HFF-Myc (cell line): ENCODE data around the gene ARPP21.

Experiments used
- DNase-seq: peaks from one replicate; pipeline ENCODE4 v3.0.0-alpha.2; 2011; ENCODE audit warnings: low read depth; ENCODE audit errors: extremely low read depth
- H3K4me3 ChIP-seq: replicated peaks from 2 replicates; pipeline ENCODE4 v1.5.1; 2011; ENCODE audit warnings: low read depth, mild to moderate bottlenecking, control low read depth, low read length
- CTCF ChIP-seq: IDR thresholded peaks from 2 replicates; pipeline ENCODE4 v1.5.1; 2012; ENCODE audit warnings: mild to moderate bottlenecking, low read depth, low read length, control low read depth; ENCODE audit errors: missing control alignments

The ARPP21 gene

GRCh38 chr3:35674451-35675109, 35.3 kb downstream of the ARPP21 start:
- no peak for DNase-seq
- TF ChIP-seq CTCF: no peak
- no peak overlapping the region for H3K4me3 ChIP-seq

- no peak overlapping the region for H3K4me3 ChIP-seq
Measured at GRCh38 chr3:35675206-35675605, 35.9 kb downstream of the ARPP21 start.

GRCh38 chr3:35675621-35676020, 36.3 kb downstream of the ARPP21 start:
- DNase-seq: no peak
- no peak for TF ChIP-seq CTCF
- H3K4me3 ChIP-seq: no peak overlapping the region

More at GRCh38 chr3:35675206-35675605, 35.9 kb downstream of the ARPP21 start:
- DNase-seq: no peak
- no peak for TF ChIP-seq CTCF

GRCh38 chr3:35677797-35678196, 38.5 kb downstream of the ARPP21 start:
- H3K4me3 ChIP-seq: no peak overlapping the region
- no peak for DNase-seq
- TF ChIP-seq CTCF: no peak

GRCh38 chr3:35678643-35679161, 39.4 kb downstream of the ARPP21 start:
- no peak overlapping the region for H3K4me3 ChIP-seq
- no peak for DNase-seq
- no peak for TF ChIP-seq CTCF

GRCh38 chr3:35679409-35680080, 40.2 kb downstream of the ARPP21 start:
- no peak overlapping the region for H3K4me3 ChIP-seq
- DNase-seq: no peak
- TF ChIP-seq CTCF: no peak
